Keratinocyte (primary cell): ENCODE measurements around the gene SIN3A. TPM values are rescaled to one million over a fixed set of nuclear protein-coding genes. Genes with fewer than 3 reads are reported as not detected.

Source experiments
- DNase-seq: peaks from one replicate; pipeline ENCODE4 v3.0.0-alpha.2; 2011; ENCODE audit warnings: low read depth, missing footprints, low spot score
- FAIRE-seq: peaks from 2 replicates; lab custom pipeline; 2011; peaks lifted over from hg19 to GRCh38; lab: Jason Lieb, UNC
- H2AFZ ChIP-seq: 2 replicates; pipeline ENCODE4 v1.6.0; 2012; ENCODE audit warnings: low read length, control low read depth, inconsistent platforms; ENCODE audit not compliant: control insufficient read depth
- H3K27ac ChIP-seq: 2 replicates; pipeline ENCODE4 v1.5.1; 2011; ENCODE audit warnings: low read length; ENCODE audit not compliant: control insufficient read depth, insufficient read depth
- H3K27me3 ChIP-seq: 3 replicates; pipeline ENCODE4 v1.6.0; 2011; ENCODE audit warnings: low read length; ENCODE audit not compliant: control insufficient read depth, insufficient read depth; ENCODE audit errors: extremely low read depth
- H3K36me3 ChIP-seq, 2 experiments: 2 replicates in 1 of 2; 3 replicates in 1 of 2; pipeline ENCODE4 v1.5.1; 2011; ENCODE audit warnings: low read length in 2 of 2, mild to moderate bottlenecking in 1 of 2; ENCODE audit not compliant: control insufficient read depth in 2 of 2, insufficient read depth in 2 of 2; ENCODE audit errors: extremely low read depth in 1 of 2
- H3K4me1 ChIP-seq: 3 replicates; pipeline ENCODE4 v1.5.1; 2011; ENCODE audit warnings: low read length; ENCODE audit not compliant: control insufficient read depth, insufficient read depth; ENCODE audit errors: extremely low read depth
- H3K4me2 ChIP-seq: 3 replicates; pipeline ENCODE4 v1.6.0; 2011; ENCODE audit warnings: low read depth, low read length; ENCODE audit not compliant: control insufficient read depth, insufficient read depth; ENCODE audit errors: extremely low read depth
- H3K4me3 ChIP-seq, 3 experiments: fragments of 200-600 bp in 1 of 3; sonication (generic) in 1 of 3; 2 replicates in 2 of 3; 3 replicates in 1 of 3; pipeline ENCODE4 v1.5.1; 2011 to 2016; ENCODE audit warnings: low read length in 3 of 3, mild to moderate bottlenecking in 3 of 3, control low read depth in 2 of 3, inconsistent platforms in 1 of 3, low read depth in 1 of 3, mixed read lengths in 1 of 3, mixed run types in 1 of 3, moderate library complexity in 1 of 3; ENCODE audit not compliant: control insufficient read depth in 2 of 3, insufficient read depth in 2 of 3; ENCODE audit errors: extremely low read depth in 1 of 3
- H3K79me2 ChIP-seq: 2 replicates; pipeline ENCODE4 v1.6.0; 2012; ENCODE audit warnings: low read length; ENCODE audit not compliant: control insufficient read depth, insufficient read depth
- H3K9ac ChIP-seq: 3 replicates; pipeline ENCODE4 v1.6.0; 2011; ENCODE audit warnings: low read length; ENCODE audit not compliant: control insufficient read depth, insufficient read depth; ENCODE audit errors: extremely low read depth
- H3K9me1 ChIP-seq: 3 replicates; pipeline ENCODE4 v1.6.0; 2011; ENCODE audit warnings: low read length; ENCODE audit not compliant: control insufficient read depth, insufficient read depth; ENCODE audit errors: extremely low read depth
- H3K9me3 ChIP-seq: 2 replicates; pipeline ENCODE4 v1.5.1; 2012; ENCODE audit warnings: low read depth, low read length; ENCODE audit not compliant: control insufficient read depth
- H4K20me1 ChIP-seq: 3 replicates; pipeline ENCODE4 v1.6.0; 2011; ENCODE audit warnings: low read length; ENCODE audit not compliant: control insufficient read depth, insufficient read depth; ENCODE audit errors: extremely low read depth
- CTCF ChIP-seq, 3 experiments: IDR thresholded peaks in 1 of 3; conservative IDR thresholded peaks in 1 of 3; optimal IDR thresholded peaks in 1 of 3; 2 replicates in 2 of 3; 3 replicates in 1 of 3; pipeline versions ENCODE3 to v1.5.1; 2011; ENCODE audit warnings: low read length in 3 of 3, mild to moderate bottlenecking in 3 of 3, moderate library complexity in 2 of 3, control low read depth in 1 of 3, inconsistent platforms in 1 of 3; ENCODE audit not compliant: insufficient read depth in 2 of 3; ENCODE audit errors: extremely low read depth in 1 of 3
- EZH2 ChIP-seq: IDR thresholded peaks from one replicate; pipeline ENCODE4 v1.6.1; 2012; ENCODE audit warnings: inconsistent platforms, mild to moderate bottlenecking, low read length, moderate library complexity
- dilution Hi-C: fragments of 300-500 bp; cut with MboI; formaldehyde crosslinking; loops from one replicate; pipeline ENCODE4 v1.7.0; 2020; ENCODE audit warnings: low sequenced_read_pairs; ENCODE audit not compliant: extremely low pct_ligation_motif_present
- polyA plus RNA-seq, 5 experiments: library from polyadenylated mRNA; depleted of rRNA in 3 of 5; stranded (reverse) in 3 of 5; stranded (forward) in 1 of 5; unstranded in 1 of 5; fragments of >200 nt; gene quantifications; 1 replicate in 1 of 5; 2 replicates in 3 of 5; 3 replicates in 1 of 5; pipeline versions ENCODE4 v1.2.1 to v1.2.3, GENCODE V29; 2011 to 2012; ENCODE audit warnings: missing spikeins in 2 of 5, low read depth in 1 of 5, low replicate concordance in 1 of 5

SIN3A gene
- polyA plus RNA-seq, 1 donor (not counting 4 experiments of a cell fraction or from before 2014, with no cell fraction given), result 19.4 TPM

- TF ChIP-seq CTCF (optimal IDR thresholded peaks at IDR 0.05 in 1 of 3, IDR thresholded peaks at IDR 0.05 in 1 of 3, conservative IDR thresholded peaks at IDR 0.05 in 1 of 3; ENCODE audit: extremely low read depth in 1 of 3, insufficient read depth in 2 of 3, low read length in 3 of 3), result no peak
- TF ChIP-seq EZH2, result no peak
- Histone ChIP-seq H3K36me3 (peaks cover 14 to 36% of the 10 kb centered on the region in 2 experiments), H3K4me3 (no peak overlapping the region), H4K20me1 (no peaks in the 10 kb centered on the region), H3K9ac (peak overlapping the region; percentile 92), H3K4me2 (peak overlapping the region; percentile 94), H2AFZ (no peak overlapping the region), H3K9me3 (no peaks in the 10 kb centered on the region), H3K9me1 (no peaks in the 10 kb centered on the region), H3K27ac (peak overlapping the region; percentile 72), H3K4me1 (peaks cover 33% of the 10 kb centered on the region), H3K27me3 (no peaks in the 10 kb centered on the region), H3K79me2 (peaks cover 12% of the 10 kb centered on the region)
- DNase-seq (no peak), FAIRE-seq (no peak)
- dilution Hi-C loops, result no loop called here
These were observed 81.5 kb downstream of the SIN3A start for GRCh38 chr15:75369897-75370581.

GRCh38 chr15:75368689-75369239 is 82.7 kb downstream of the SIN3A start:
- Histone ChIP-seq H3K27me3 (no peaks in the 10 kb centered on the region), H3K4me3 (peak overlapping the region; percentile 74 to 84 (median 79)), H3K9ac (peak overlapping the region; percentile 92), H3K9me3 (no peaks in the 10 kb centered on the region), H3K79me2 (peaks cover 12% of the 10 kb centered on the region), H3K9me1 (no peaks in the 10 kb centered on the region), H4K20me1 (no peaks in the 10 kb centered on the region), H3K36me3 (peaks cover 15 to 39% of the 10 kb centered on the region in 2 experiments), H3K27ac (peak overlapping the region; percentile 72), H3K4me1 (peaks cover 33% of the 10 kb centered on the region), H2AFZ (peak overlapping the region; percentile 27), H3K4me2 (peak overlapping the region; percentile 94)
- DNase-seq, result no peak
- FAIRE-seq, result peak; percentile 9
- dilution Hi-C loops, result no loop called here
- no peak for TF ChIP-seq CTCF (optimal IDR thresholded peaks at IDR 0.05 in 1 of 3, IDR thresholded peaks at IDR 0.05 in 1 of 3, conservative IDR thresholded peaks at IDR 0.05 in 1 of 3; ENCODE audit: extremely low read depth in 1 of 3, insufficient read depth in 2 of 3, low read length in 3 of 3)
- TF ChIP-seq EZH2, result no peak
